Choroid plexus epithelial cell (primary cell): ENCODE data around the gene HPCAL1.

ENCODE experiments used
- DNase-seq: peaks from one replicate; pipeline ENCODE4 v3.0.0-alpha.2; 2010; ENCODE audit warnings: low read depth
- H3K4me3 ChIP-seq: 2 replicates; pipeline ENCODE4 v1.5.1; 2011; ENCODE audit warnings: low read depth, mild to moderate bottlenecking, control low read depth, low read length, moderate library complexity
- CTCF ChIP-seq: conservative IDR thresholded peaks from 2 replicates; pipeline ENCODE4 v1.5.1; 2011; ENCODE audit warnings: low read depth, mild to moderate bottlenecking, control low read depth, inconsistent platforms, low read length, moderate library complexity

The HPCAL1 gene

DNA sequence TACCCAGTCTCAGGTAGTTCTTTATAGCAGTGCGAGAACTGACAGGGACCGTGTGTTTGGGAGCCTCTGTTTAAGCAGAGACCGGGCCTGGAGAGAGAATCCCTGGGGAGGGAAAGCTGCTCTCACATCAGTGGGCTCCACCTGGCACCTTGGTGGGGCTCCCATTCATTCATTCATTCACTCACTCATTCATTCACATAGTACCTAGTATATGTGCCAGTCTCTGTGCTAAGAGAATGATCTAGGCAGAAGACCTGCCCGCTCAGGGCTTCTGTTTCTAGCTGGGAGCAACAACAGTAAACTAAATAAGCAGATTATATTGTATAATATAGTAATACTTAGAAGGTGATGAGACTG lies 17.8 kb downstream of the HPCAL1 start:
- TF ChIP-seq CTCF, result no peak
- H3K4me3 ChIP-seq, result no peak overlapping the region
- no peak for DNase-seq

DNA sequence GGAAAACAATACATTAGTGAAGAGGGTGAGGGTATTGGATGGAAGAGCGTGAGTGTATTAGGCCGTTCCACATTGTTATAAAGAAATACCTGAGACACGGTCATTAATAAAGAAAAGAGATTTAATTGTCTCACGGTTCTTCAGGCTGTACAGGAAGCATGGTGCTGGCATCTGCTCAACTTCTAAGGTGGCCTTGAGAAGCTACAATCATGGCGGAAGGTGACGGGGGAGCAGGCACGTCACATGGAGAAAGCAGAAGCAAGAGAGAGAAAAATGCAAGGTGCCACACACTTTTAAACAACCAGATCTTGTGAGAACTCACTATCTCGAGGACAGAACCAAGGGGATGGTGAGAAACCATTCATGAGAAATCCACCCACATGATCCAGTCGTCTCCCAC lies 18.2 kb downstream of the HPCAL1 start:
- TF ChIP-seq CTCF, result no peak
- DNase-seq, result no peak
- no peak overlapping the region for H3K4me3 ChIP-seq

DNA sequence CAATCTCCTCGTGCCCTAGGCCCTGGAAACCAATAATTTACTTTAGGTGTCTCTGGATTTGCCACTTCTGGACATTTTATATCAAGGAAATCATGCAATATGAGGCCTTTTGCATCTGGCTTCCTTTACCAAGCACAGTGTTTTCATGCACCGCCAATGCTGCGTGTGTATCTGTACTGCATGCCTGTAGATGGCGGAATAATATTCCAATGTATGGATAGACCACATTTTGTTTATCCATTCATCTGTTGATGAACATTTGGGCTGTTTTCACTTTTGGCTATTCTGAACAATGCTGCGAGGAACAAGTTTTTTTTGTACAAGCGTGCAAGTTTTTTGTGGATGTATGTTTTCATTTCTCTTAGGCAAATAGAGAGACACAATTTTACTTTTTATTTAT lies 18.9 kb downstream of the HPCAL1 start:
- DNase-seq, result no peak
- H3K4me3 ChIP-seq, result no peak overlapping the region
- no peak for TF ChIP-seq CTCF

DNA sequence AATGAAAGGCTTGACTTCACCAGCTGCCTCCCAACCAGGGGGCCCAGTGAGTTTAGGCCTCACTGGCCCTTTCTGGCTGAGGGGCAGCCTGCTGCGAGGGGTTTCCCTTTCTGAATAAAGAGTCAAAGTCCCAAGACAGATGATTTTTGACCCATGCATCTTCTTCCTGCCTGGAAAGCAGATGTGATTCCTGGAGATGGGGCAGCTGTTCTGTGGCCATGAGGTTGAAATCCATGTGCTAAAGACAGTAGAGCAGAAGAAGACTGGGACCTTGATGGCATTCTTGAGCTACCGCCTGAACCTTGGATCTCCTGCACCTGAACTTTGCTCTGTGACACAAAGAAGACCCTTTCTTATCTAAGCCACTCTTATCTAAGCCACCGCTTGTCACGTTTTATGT lies 19.8 kb downstream of the HPCAL1 start:
- TF ChIP-seq CTCF, result no peak
- no peak for DNase-seq
- no peak overlapping the region for H3K4me3 ChIP-seq

DNA sequence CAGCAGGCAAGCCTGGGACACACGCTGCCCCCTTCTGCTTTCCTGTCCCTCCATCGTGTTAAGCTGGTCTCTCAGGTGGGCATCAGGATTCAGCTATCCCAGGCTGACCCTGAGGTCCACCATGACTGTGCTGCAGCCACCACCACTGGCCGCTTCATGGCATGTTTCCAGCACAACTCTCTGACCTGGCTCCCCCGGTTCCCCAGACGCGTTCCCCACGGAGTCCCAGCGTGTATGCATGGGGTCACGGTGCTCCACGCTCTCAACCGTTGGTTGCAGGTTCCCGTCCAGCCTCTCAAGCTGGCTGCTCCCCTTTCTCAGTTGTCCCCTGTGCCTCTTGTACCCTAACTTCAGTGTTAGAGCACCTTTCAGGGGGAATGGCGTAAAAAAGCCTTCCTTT lies 20.3 kb downstream of the HPCAL1 start:
- no peak for DNase-seq
- no peak for TF ChIP-seq CTCF
- no peak overlapping the region for H3K4me3 ChIP-seq

DNA sequence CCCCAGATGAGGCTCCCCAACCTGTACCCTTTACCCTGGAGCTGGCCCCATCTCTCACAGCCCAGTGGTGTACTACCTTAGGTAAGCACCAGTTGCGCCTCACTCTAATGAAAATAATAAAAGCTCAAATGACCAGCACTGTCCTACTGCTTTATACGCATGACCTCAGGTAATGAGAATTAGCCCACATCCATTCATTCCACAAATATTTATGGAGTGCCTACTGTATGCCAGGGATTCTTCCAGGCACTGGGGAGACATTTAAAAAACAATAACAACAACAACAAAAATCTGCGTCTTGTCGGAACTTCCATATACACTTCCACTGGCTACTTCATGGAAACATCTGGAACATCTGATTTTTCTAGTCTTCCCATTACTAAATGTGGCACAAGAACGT lies 20.8 kb downstream of the HPCAL1 start:
- no peak for TF ChIP-seq CTCF
- no peak overlapping the region for H3K4me3 ChIP-seq
- no peak for DNase-seq

GRCh38 chr2:10324095-10324832 lies 21.6 kb downstream of the HPCAL1 start:
- TF ChIP-seq CTCF, result no peak
- DNase-seq, result no peak
- no peak overlapping the region for H3K4me3 ChIP-seq
